HL-60 (cell line): ENCODE data around the gene HINT1.
A peak's percentile ranks its signal among the peaks of the same experiment; 100 is the strongest.

Experiments used
- DNase-seq, 2 experiments: peaks; one replicate each; pipeline ENCODE4 v3.0.0-alpha.2; 2010 to 2020; ENCODE audit warnings: low read depth in 1 of 2, low spot score in 1 of 2
- H3K27ac ChIP-seq: fragments of 250-450 bp; sonication (Bioruptor Pico); replicated peaks from 2 replicates; pipeline ENCODE4 v1.5.1; 2020; ENCODE audit warnings: mild to moderate bottlenecking, moderate library complexity
- H3K27me3 ChIP-seq: fragments of 250-450 bp; sonication (Bioruptor Pico); 2 replicates; pipeline ENCODE4 v1.5.1; 2021; ENCODE audit warnings: mild to moderate bottlenecking, moderate library complexity; ENCODE audit not compliant: insufficient read depth, poor library complexity, severe bottlenecking
- H3K4me3 ChIP-seq: replicated peaks from 2 replicates; pipeline ENCODE4 v1.5.1; 2011; ENCODE audit warnings: mild to moderate bottlenecking, control low read depth, low read length; ENCODE audit not compliant: insufficient read depth
- GABPA ChIP-seq: IDR thresholded peaks from 2 replicates; pipeline ENCODE4 v1.6.1; 2012; ENCODE audit warnings: low read depth
- POLR2AphosphoS5 ChIP-seq: IDR thresholded peaks from 2 replicates; pipeline ENCODE4 v1.6.1; 2012; ENCODE audit warnings: low read depth
- SPI1 ChIP-seq: IDR thresholded peaks from 2 replicates; pipeline ENCODE4 v1.6.1; 2012; ENCODE audit warnings: low read depth, mild to moderate bottlenecking, borderline replicate concordance
- TF ChIP-seq, protein P1 (sequence below): IDR thresholded peaks from 2 replicates; pipeline ENCODE4 v1.6.1; 2012; ENCODE audit warnings: low read depth; ENCODE audit not compliant: insufficient replicate concordance
- TF ChIP-seq, protein P2 (sequence below): IDR thresholded peaks from one replicate; pipeline ENCODE4 v1.5.1; 2011; ENCODE audit warnings: low read length, control low read depth, inconsistent platforms; ENCODE audit not compliant: insufficient read depth

The HINT1 gene

DNA sequence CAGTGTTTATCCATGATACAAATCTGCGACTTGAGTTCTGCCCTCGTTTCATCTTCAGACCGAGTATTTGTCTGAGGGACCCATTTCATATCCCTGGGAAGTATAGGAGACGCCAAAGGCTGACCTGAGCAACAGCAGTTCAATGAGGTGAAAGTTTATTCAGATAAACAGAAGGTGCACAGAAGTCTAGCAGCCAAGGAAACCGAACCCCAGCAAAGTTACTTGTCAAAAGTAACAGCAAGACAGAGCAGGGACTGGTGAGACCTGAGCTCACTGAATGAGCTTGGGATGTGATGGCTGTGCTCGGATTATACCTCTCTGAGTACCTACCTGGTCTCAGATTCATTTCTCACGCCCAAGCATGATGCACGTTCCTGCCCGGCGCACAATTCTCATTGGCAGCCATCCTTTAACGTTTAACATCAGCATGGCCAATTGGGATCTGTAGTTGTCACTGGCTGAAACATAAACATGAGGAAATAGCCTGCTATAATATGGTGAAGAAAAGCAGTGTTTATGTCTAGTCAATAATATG lies 6.3 kb upstream of the HINT1 start:
- peak overlapping the region; percentile 72 for H3K4me3 ChIP-seq
- peak overlapping the region; percentile 67 for H3K27ac ChIP-seq
- peak in 1 of 2 experiments; percentile 3 for DNase-seq
- TF ChIP-seq SPI1, result no peak
- TF ChIP-seq POLR2AphosphoS5, result no peak
- TF ChIP-seq GABPA, result no peak
- TF ChIP-seq, protein P1, sequence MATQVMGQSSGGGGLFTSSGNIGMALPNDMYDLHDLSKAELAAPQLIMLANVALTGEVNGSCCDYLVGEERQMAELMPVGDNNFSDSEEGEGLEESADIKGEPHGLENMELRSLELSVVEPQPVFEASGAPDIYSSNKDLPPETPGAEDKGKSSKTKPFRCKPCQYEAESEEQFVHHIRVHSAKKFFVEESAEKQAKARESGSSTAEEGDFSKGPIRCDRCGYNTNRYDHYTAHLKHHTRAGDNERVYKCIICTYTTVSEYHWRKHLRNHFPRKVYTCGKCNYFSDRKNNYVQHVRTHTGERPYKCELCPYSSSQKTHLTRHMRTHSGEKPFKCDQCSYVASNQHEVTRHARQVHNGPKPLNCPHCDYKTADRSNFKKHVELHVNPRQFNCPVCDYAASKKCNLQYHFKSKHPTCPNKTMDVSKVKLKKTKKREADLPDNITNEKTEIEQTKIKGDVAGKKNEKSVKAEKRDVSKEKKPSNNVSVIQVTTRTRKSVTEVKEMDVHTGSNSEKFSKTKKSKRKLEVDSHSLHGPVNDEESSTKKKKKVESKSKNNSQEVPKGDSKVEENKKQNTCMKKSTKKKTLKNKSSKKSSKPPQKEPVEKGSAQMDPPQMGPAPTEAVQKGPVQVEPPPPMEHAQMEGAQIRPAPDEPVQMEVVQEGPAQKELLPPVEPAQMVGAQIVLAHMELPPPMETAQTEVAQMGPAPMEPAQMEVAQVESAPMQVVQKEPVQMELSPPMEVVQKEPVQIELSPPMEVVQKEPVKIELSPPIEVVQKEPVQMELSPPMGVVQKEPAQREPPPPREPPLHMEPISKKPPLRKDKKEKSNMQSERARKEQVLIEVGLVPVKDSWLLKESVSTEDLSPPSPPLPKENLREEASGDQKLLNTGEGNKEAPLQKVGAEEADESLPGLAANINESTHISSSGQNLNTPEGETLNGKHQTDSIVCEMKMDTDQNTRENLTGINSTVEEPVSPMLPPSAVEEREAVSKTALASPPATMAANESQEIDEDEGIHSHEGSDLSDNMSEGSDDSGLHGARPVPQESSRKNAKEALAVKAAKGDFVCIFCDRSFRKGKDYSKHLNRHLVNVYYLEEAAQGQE, result no peak
- TF ChIP-seq, protein P2, sequence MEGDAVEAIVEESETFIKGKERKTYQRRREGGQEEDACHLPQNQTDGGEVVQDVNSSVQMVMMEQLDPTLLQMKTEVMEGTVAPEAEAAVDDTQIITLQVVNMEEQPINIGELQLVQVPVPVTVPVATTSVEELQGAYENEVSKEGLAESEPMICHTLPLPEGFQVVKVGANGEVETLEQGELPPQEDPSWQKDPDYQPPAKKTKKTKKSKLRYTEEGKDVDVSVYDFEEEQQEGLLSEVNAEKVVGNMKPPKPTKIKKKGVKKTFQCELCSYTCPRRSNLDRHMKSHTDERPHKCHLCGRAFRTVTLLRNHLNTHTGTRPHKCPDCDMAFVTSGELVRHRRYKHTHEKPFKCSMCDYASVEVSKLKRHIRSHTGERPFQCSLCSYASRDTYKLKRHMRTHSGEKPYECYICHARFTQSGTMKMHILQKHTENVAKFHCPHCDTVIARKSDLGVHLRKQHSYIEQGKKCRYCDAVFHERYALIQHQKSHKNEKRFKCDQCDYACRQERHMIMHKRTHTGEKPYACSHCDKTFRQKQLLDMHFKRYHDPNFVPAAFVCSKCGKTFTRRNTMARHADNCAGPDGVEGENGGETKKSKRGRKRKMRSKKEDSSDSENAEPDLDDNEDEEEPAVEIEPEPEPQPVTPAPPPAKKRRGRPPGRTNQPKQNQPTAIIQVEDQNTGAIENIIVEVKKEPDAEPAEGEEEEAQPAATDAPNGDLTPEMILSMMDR, result no peak
- no peaks in the 10 kb centered on the region for H3K27me3 ChIP-seq

DNA sequence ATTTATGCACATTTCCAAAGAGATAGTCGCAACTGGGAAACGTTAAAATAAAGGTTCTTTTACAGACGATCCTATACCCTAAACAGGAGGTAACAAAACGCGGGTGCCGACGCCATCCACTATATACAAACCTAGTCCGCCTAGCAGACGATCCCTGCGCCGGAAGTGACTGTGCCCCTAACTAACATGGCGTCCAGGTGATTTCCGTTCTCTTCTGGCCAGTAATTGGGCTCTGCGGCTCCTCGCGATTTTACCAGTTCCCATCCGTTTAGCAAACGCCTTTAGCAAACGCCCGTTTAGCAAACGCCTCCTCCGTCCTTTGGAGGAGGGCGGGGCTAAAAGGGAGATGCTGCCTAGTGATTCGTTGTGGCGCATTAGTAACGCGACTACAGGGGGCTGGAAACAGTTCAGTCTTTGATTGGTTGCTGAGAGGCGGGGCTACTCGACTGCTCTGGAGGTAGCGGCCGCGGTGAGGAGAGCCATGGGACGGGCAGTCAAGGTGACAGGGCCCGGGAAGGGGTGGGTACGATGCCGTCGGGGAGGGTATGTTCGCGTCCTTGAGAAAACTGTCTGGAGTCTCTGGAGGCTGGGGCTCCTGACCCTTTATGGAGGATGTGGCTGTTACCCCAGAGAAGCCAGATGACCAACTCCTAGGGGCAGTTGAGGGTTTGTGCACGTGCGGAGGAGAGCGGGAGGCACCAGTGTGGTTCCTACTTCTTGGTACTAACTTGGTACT lies 5.7 kb upstream of the HINT1 start, which contains the start of gene LYRM7:
TSS of gene LYRM7 (plus strand) at position 405 of the 736 bp plus-strand sequence. CDS start at position 482, 77 bp downstream.
- Histone ChIP-seq H3K27me3 (no peaks in the 10 kb centered on the region), H3K4me3 (peak within 1 kb of the TSS; percentile 72), H3K27ac (peak within 1 kb of the TSS; percentile 82)
- TF ChIP-seq POLR2AphosphoS5 (peak; percentile 51; the same call in 1 of the 2 replicates), SPI1 (no peak), GABPA (peak; percentile 90)
- TF ChIP-seq, protein P1, result no peak
- TF ChIP-seq, protein P2, result no peak
- peak; percentile 74 to 96 for DNase-seq

DNA sequence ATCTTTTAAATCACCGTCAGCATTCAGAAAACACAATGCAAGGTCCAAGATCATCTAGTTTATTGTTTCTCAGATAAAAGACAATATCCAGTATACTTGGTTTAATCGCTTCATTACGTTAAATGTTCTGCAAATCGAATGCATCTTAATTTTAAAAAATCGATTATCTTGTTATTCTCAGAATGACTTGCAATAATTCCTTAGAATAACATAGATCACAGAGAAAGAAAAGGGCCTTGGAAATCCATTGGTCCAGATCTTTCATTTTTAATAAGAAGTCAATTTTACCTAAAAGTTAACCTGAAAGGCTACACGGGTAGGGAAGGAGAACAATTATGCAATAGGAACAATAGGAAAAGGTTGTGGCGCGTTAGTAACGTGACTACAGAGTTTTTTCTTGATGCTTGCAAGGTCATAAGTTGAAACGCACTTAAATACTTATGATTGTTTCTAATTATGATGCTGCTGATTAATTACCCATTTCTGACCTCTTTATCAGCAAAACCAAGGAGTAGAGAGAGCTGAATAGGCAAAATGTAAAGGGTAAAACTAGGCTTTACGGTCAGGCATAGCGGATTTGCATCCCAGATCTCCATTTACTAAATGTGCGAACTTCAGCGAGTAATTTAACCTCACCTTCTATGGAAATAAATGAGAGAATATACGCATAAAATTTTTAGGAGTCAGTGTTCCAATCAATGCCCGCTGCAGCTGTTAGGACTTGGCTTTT lies 4.9 kb upstream of the HINT1 start:
- peak overlapping the region; percentile 47 for H3K4me3 ChIP-seq
- peak overlapping the region; percentile 82 for H3K27ac ChIP-seq
- no peaks in the 10 kb centered on the region for H3K27me3 ChIP-seq
- TF ChIP-seq, protein P1, result no peak
- no peak for TF ChIP-seq SPI1
- TF ChIP-seq POLR2AphosphoS5, result no peak
- TF ChIP-seq, protein P2, result no peak
- no peak for DNase-seq
